WTC11 (cell line): ENCODE data around the gene ZNF607. TPM values are rescaled to one million over a fixed set of nuclear protein-coding genes. Genes with fewer than 3 reads are reported as not detected.

Experiments used
- ATAC-seq: fragments of 200-7000 bp; cut with Tn5 transposase; 2 replicates; pipeline ENCODE4 v1.10.0; 2021; ENCODE audit warnings: mild to moderate bottlenecking, moderate library complexity
- CTCF ChIA-PET: fragments of 300-600 bp; sonication (Branson Sonifier 250); formaldehyde crosslinking; loops from one replicate; lab custom pipeline; 2021; ENCODE audit warnings: antibody characterized with exemption; lab: Charles Lee
- POLR2A ChIA-PET: fragments of 350-600 bp; sonication (Branson Sonifier 250); formaldehyde crosslinking; loops from one replicate; lab custom pipeline; 2021; ENCODE audit warnings: antibody characterized with exemption; lab: Charles Lee
- DNase-seq: peaks from one replicate; pipeline ENCODE4 v3.0.0; 2021; ENCODE audit warnings: low spot score
- H3K27ac Mint-ChIP-seq: 2 replicates; pipeline ENCODE4 v1.8.0; 2021; ENCODE audit warnings: mixed read lengths
- H3K27me3 Mint-ChIP-seq: 2 replicates; pipeline ENCODE4 v1.8.0; 2021; ENCODE audit warnings: low read depth, mild to moderate bottlenecking, moderate library complexity, mixed read lengths
- H3K36me3 Mint-ChIP-seq: 2 replicates; pipeline ENCODE4 v1.8.0; 2021; ENCODE audit warnings: mixed read lengths
- H3K4me1 Mint-ChIP-seq: 2 replicates; pipeline ENCODE4 v1.8.0; 2022; ENCODE audit warnings: mixed read lengths
- H3K4me3 Mint-ChIP-seq: 2 replicates; pipeline ENCODE4 v1.8.0; 2021; ENCODE audit warnings: mild to moderate bottlenecking, moderate library complexity, mixed read lengths
- H3K9me3 Mint-ChIP-seq: 2 replicates; pipeline ENCODE4 v1.8.0; 2021; ENCODE audit warnings: mixed read lengths
- CREM ChIP-seq: sonication (generic); formaldehyde crosslinking; IDR thresholded peaks from 2 replicates; pipeline ENCODE4 v1.8.1; 2022; ENCODE audit warnings: mild to moderate bottlenecking, missing genetic modification reagents, moderate library complexity
- GABPB1 ChIP-seq: sonication (generic); formaldehyde crosslinking; IDR thresholded peaks from 2 replicates; pipeline ENCODE4 v1.8.1; 2023; ENCODE audit warnings: mild to moderate bottlenecking, missing genetic modification reagents
- NFATC4 ChIP-seq: fragments of 250-450 bp; sonication (Bioruptor Pico); IDR thresholded peaks from 2 replicates; pipeline ENCODE4 v1.9.0; 2021; ENCODE audit warnings: mild to moderate bottlenecking
- NFYB ChIP-seq: sonication (generic); formaldehyde crosslinking; conservative IDR thresholded peaks from 2 replicates; pipeline ENCODE4 v1.8.0; 2022; ENCODE audit warnings: low read depth, missing genetic modification reagents
- TP53 ChIP-seq: sonication (generic); formaldehyde crosslinking; IDR thresholded peaks from 2 replicates; pipeline ENCODE4 v1.8.1; 2023; ENCODE audit warnings: mild to moderate bottlenecking, missing genetic modification reagents
- ZNF232 ChIP-seq: sonication (generic); formaldehyde crosslinking; IDR thresholded peaks from 2 replicates; pipeline ENCODE4 v1.8.0; 2022; ENCODE audit warnings: mild to moderate bottlenecking, missing genetic modification reagents
- total RNA-seq: library from RNA; stranded (reverse); gene quantifications from 3 replicates; pipeline ENCODE4 v1.2.3, GENCODE V29; 2021
- TF ChIP-seq, protein P1 (sequence below): sonication (generic); formaldehyde crosslinking; IDR thresholded peaks from 2 replicates; pipeline ENCODE4 v1.8.1; 2023; ENCODE audit warnings: mild to moderate bottlenecking, moderate library complexity, missing genetic modification reagents
- TF ChIP-seq, protein P2 (sequence below): sonication (generic); formaldehyde crosslinking; IDR thresholded peaks from 2 replicates; pipeline ENCODE4 v1.8.1; 2023; ENCODE audit warnings: mild to moderate bottlenecking, missing genetic modification reagents, moderate library complexity
- TF ChIP-seq, protein P3 (sequence below): sonication (generic); formaldehyde crosslinking; IDR thresholded peaks from 2 replicates; pipeline ENCODE4 v1.8.0; 2022; ENCODE audit warnings: mild to moderate bottlenecking, missing genetic modification reagents
- TF ChIP-seq, protein P4 (sequence below): sonication (generic); formaldehyde crosslinking; IDR thresholded peaks from 2 replicates; pipeline ENCODE4 v1.8.1; 2022; ENCODE audit warnings: mild to moderate bottlenecking, moderate library complexity, missing genetic modification reagents

The ZNF607 gene
- total RNA-seq, 1 experiment from 2014 or later: 17.5 TPM

DNA sequence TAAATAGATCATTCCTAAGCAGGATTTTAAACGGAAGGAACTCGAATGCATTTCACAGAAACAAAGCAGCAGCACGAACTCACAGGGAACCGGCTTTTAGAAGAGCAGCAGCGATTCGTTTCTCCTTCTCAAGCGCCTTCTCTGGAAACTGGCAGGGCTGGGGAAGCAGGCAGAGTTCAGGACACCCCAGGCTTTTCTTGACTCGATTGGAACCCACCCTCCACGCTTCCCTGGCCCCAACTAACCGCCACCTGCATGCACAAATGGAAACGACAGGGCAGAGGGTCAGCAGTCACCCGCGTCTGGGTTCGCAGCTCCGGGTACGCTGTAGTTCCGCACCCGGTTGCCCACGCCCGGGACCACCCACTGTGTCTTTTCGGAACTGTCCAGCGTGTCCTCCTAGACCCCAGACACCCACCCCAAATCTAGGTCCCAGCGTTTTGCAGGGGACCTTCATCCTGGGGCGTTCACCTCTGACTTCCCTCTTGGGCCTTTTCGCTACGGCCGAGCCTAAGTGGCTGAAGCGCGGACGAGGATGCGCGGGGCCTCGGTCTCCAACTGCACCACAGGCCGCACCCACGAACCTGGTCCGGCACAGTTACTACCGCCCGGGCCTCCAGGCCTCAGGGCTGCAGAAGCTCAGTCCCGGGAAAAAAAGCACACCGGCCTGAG lies 64.8 kb downstream of the ZNF607 start (continued):
- TF ChIP-seq, protein P1, sequence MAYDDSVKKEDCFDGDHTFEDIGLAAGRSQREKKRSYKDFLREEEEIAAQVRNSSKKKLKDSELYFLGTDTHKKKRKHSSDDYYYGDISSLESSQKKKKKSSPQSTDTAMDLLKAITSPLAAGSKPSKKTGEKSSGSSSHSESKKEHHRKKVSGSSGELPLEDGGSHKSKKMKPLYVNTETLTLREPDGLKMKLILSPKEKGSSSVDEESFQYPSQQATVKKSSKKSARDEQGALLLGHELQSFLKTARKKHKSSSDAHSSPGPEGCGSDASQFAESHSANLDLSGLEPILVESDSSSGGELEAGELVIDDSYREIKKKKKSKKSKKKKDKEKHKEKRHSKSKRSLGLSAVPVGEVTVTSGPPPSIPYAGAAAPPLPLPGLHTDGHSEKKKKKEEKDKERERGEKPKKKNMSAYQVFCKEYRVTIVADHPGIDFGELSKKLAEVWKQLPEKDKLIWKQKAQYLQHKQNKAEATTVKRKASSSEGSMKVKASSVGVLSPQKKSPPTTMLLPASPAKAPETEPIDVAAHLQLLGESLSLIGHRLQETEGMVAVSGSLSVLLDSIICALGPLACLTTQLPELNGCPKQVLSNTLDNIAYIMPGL (CRISPR knock-in tag): no peak
- TF ChIP-seq CREM: no peak
- no peak for TF ChIP-seq NFATC4 (CRISPR knock-in tag)
- TF ChIP-seq, protein P2, sequence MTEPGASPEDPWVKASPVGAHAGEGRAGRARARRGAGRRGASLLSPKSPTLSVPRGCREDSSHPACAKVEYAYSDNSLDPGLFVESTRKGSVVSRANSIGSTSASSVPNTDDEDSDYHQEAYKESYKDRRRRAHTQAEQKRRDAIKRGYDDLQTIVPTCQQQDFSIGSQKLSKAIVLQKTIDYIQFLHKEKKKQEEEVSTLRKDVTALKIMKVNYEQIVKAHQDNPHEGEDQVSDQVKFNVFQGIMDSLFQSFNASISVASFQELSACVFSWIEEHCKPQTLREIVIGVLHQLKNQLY (CRISPR knock-in tag): no peak
- TF ChIP-seq, protein P3, sequence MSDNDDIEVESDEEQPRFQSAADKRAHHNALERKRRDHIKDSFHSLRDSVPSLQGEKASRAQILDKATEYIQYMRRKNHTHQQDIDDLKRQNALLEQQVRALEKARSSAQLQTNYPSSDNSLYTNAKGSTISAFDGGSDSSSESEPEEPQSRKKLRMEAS (CRISPR knock-in tag): peak; percentile 16
- peak; percentile 8 for TF ChIP-seq GABPB1 (CRISPR knock-in tag)
- no peak for TF ChIP-seq TP53
- TF ChIP-seq, protein P4, sequence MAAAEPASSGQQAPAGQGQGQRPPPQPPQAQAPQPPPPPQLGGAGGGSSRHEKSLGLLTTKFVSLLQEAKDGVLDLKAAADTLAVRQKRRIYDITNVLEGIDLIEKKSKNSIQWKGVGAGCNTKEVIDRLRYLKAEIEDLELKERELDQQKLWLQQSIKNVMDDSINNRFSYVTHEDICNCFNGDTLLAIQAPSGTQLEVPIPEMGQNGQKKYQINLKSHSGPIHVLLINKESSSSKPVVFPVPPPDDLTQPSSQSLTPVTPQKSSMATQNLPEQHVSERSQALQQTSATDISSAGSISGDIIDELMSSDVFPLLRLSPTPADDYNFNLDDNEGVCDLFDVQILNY (CRISPR knock-in tag): 0 out of 2 replicates have a peak, but pooled peaks have one; percentile 40
- peak; percentile 30 for TF ChIP-seq ZNF232 (CRISPR knock-in tag)
- TF ChIP-seq, all 79 proteins: peak for 6

DNA sequence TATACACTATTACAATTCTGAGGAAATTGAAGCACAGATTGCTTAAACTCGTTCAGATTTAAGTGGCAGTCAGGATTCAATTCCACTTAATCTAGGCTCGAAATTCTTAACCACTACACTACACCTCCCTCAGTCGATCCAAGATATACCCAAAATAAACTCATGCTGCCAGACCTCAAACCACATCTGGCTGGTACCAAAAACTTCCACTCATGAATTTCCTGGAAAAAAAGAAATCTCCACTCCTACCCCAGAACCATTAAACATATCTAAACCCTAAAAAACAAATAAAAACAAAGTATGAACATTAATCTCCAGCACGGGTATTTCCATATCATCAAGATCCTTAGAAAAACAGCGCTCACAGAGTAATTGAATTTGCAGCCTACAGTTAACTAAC lies 65.4 kb downstream of the ZNF607 start:
- CTCF ChIA-PET: no interaction called here
- POLR2A ChIA-PET: no interaction called here

More for the DNA sequence above, 65.4 kb downstream of the ZNF607 start:
- ATAC-seq (no peak), DNase-seq (no peak)
- Mint-ChIP-seq H3K4me3 (peak overlapping the region; percentile 82), H3K27ac (no peak overlapping the region), H3K4me1 (peaks cover 17% of the 10 kb centered on the region), H3K9me3 (no peaks in the 10 kb centered on the region), H3K36me3 (no peaks in the 10 kb centered on the region), H3K27me3 (peaks cover 40% of the 10 kb centered on the region)
- no peak for TF ChIP-seq NFYB

Other genes with a start within 250 kb of the ZNF607 start
- 14.7 to 16.3 TPM (median 15.0 TPM) in 3 replicates for gene ZNF793, start 212.8 kb downstream of the ZNF607 start, total RNA-seq
- 3.9 to 5.1 TPM (median 4.4 TPM) in 3 replicates for gene ZNF571, start 125.0 kb downstream of the ZNF607 start, total RNA-seq
- 0.07 to 0.53 TPM (median 0.28 TPM) in 3 replicates for gene ZNF540, start 124.9 kb downstream of the ZNF607 start, total RNA-seq
- gene ZFP30, start 64.3 kb downstream of the ZNF607 start, total RNA-seq: 7.1 to 7.7 TPM (median 7.3 TPM) in 3 replicates
- 12.4 to 14.9 TPM (median 12.7 TPM) in 3 replicates for gene ZNF573, start 59.8 kb upstream of the ZNF607 start, total RNA-seq
- not detected in 3 replicates for gene WDR87, start 186.8 kb upstream of the ZNF607 start, total RNA-seq
- 41.5 to 44.4 TPM (median 42.4 TPM) in 3 replicates for gene SIPA1L3, start 187.4 kb upstream of the ZNF607 start, total RNA-seq